HG02588 (cell line): ENCODE results near the gene ACSL1.

ENCODE experiments used
- ATAC-seq: cut with Tn5 transposase; IDR thresholded peaks from one replicate; pipeline ENCODE4 v1.9.1; 2021; ENCODE audit warnings: mild to moderate bottlenecking, moderate library complexity; ENCODE audit not compliant: unreplicated experiment

ACSL1 gene, protein sequence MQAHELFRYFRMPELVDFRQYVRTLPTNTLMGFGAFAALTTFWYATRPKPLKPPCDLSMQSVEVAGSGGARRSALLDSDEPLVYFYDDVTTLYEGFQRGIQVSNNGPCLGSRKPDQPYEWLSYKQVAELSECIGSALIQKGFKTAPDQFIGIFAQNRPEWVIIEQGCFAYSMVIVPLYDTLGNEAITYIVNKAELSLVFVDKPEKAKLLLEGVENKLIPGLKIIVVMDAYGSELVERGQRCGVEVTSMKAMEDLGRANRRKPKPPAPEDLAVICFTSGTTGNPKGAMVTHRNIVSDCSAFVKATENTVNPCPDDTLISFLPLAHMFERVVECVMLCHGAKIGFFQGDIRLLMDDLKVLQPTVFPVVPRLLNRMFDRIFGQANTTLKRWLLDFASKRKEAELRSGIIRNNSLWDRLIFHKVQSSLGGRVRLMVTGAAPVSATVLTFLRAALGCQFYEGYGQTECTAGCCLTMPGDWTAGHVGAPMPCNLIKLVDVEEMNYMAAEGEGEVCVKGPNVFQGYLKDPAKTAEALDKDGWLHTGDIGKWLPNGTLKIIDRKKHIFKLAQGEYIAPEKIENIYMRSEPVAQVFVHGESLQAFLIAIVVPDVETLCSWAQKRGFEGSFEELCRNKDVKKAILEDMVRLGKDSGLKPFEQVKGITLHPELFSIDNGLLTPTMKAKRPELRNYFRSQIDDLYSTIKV

DNA sequence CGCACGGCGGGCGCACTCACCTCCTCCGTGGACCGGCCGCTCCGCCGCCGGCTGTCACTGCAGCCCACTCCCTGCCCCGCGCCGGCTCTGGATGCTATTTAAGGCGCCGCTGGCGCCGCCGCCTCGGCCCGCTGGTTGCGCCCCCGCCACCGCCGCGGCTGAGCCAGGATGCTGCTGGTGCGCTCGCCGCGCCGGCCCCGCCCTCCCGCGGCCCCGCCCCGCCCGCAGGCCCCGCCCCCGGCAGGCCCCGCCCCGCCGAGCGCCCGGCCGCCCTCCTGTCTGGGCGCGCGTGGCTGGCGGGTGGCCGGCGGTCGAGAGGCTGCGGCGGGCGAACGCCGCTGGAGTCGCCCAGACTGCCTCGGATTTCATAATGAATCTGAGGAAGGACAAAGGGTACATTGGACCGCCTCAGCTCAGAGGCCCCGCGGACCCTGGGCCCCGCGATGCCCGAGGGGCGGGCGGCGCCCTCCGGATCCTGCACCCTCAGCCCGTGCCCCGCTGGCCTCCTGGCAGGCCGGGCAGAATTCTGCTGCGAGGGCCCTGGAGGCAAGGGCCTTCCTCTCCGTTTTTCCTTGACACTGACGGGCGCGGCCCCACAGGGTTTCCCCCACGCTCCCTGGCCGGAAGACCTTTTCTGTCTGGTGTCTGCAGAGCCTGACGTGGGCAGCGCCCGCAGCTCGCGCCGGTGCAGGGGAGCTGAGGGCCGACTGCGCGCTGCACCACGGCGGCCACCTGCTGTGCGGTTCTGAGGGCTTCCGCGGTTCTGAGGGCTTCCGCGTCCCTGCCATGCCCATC, at the start of gene ACSL1:
TSS of gene ACSL1 (minus strand) at position 73 of the 795 bp plus-strand sequence. CDS start 22,454 bp downstream, outside the sequence.
- ATAC-seq: peak; percentile 64

GRCh38 chr4:184873054-184873453, 47.3 kb upstream of the ACSL1 start:
- no peak for ATAC-seq

- ATAC-seq: no peak
Measured at GRCh38 chr4:184870718-184871117, 45.0 kb upstream of the ACSL1 start.

GRCh38 chr4:184868623-184869022, 42.9 kb upstream of the ACSL1 start:
- ATAC-seq: no peak

DNA sequence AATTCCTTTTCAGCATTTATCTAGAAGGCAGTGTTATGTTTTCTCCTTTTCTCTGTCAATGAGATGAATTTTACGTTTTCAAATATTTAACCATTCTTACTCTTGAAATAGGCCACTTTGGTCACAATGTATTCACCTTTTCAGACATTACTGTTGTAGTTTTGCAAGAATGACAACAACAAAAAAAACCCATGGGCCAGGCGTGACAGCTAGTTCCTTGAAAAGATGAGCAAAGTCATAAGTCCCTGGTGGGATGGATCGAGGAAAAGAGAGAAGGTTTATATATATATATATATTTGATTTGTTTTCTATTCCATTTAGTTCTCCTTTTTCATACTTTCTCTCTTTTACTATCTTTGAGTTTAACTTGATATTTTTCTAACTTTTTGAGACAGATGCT, 38.1 kb upstream of the ACSL1 start:
- no peak for ATAC-seq

GRCh38 chr4:184861047-184861446, 35.3 kb upstream of the ACSL1 start:
- ATAC-seq: no peak

- ATAC-seq: peak; percentile 69
Measured at GRCh38 chr4:184860018-184860779, 34.4 kb upstream of the ACSL1 start.

GRCh38 chr4:184857441-184858121, 31.8 kb upstream of the ACSL1 start:
- ATAC-seq: no peak

DNA sequence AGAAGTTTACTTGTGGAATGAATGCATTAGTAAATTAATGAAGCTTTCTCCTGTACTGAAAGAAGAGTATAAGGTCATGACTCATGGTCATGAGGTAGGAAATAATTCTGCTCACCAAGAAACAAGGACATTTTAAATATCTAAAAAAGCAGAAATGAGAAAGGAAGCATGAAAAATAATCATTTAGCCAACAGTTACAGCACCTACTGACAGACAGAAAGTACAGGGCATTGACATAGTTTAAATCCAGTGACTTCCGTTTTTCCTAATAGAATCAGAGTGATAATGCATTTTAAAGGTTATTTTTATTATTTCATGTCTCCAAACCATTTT, 30.5 kb upstream of the ACSL1 start:
- no peak for ATAC-seq

DNA sequence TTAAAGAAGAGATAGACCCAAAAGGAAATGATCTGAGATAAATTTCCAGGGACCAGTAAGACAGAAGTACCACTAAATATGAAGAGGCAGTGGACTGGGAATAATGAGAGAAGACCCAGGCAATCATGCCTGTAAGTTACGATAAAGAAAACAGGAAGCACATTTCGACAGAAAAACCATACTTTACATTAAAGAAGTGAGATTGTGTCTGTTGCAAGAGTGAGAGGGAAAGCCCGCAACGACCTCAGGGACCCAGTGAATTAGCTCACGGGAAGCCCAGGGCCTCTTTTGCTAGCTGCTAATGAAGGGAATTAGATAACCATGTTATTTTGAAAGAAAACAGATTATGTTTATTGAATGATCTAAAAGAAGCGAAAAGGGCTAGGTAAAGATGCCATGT, 28.9 kb upstream of the ACSL1 start:
- ATAC-seq: peak; percentile 23

- no peak for ATAC-seq
Measured at GRCh38 chr4:184853436-184853835, 27.7 kb upstream of the ACSL1 start.

GRCh38 chr4:184851886-184852285, 26.1 kb upstream of the ACSL1 start:
- no peak for ATAC-seq

DNA sequence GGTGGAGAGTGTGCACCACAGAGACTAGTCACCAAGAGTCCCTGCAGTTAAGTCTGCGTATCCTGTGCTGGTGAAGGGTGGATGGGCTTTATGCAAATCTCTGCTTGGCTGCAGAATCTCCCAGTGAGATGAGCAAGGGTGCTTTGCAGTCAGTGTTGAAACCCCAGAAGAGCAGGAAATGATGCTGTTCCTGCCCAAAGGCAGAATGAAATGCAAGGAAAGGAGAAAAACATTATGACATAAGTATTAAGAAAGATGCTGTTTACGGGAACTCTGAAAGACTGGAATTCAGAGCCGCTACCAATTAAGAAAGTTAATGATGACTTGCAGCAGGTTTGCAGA, 25.4 kb upstream of the ACSL1 start:
- ATAC-seq: peak; percentile 71

GRCh38 chr4:184850431-184851199, 24.8 kb upstream of the ACSL1 start:
- peak; percentile 41 for ATAC-seq

DNA sequence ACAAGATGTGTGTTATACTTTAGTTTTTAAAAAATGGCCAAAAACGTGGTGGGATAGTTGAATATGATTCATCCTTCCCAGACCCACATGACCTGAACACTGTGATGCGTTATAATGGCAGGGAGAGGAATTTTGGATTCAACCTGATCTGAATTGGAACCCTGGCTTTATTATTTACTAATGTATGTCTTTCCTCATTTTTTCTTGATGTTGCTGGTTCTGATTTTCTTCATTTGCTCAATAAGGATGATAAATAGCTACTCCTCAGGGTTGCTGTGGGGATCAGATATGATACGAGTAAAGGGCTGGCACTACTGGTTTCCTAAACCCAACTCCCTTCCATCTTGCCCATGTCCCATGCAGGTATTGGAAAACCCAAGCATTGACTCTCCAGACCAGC, 24.2 kb upstream of the ACSL1 start:
- no peak for ATAC-seq

DNA sequence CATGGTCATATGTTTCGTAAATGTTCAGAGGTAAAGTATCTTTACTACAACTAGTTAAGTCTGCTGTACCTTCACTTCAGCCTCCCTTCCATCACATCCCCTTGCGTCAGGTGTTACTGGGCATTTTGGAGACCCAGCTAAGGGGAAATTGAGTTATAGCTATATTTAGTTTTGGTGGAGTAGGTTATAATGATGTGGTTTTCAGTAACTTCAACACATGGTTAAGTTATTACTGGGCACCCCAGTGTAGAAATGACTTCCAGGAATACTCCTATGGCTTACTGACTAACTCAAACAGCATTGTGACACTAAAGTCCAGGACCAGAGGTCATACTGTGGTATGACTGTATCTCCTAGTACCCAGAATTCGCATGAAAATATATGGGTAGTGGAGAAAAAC, 23.4 kb upstream of the ACSL1 start:
- peak; percentile 36 for ATAC-seq

DNA sequence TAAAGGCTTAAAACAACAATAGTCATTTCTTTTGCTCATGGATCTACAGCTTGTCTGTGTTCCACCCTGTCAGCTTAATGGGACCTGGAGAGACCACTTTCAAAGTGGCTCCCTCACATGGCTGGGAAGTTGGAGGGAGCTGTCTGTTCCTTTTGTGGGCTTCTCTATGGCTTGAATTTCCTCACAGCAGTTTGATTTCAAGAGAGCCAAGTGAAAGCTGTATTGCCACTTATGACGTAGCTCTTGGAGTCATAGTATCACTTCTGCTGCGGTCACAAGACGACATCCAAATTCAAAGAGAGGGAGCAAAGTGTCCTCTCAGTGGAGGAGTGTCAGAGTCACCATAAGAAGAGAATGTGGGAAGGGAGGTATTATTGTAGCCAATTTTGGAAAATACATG, 22.7 kb upstream of the ACSL1 start:
- no peak for ATAC-seq

GRCh38 chr4:184846531-184846930, 20.8 kb upstream of the ACSL1 start:
- no peak for ATAC-seq

DNA sequence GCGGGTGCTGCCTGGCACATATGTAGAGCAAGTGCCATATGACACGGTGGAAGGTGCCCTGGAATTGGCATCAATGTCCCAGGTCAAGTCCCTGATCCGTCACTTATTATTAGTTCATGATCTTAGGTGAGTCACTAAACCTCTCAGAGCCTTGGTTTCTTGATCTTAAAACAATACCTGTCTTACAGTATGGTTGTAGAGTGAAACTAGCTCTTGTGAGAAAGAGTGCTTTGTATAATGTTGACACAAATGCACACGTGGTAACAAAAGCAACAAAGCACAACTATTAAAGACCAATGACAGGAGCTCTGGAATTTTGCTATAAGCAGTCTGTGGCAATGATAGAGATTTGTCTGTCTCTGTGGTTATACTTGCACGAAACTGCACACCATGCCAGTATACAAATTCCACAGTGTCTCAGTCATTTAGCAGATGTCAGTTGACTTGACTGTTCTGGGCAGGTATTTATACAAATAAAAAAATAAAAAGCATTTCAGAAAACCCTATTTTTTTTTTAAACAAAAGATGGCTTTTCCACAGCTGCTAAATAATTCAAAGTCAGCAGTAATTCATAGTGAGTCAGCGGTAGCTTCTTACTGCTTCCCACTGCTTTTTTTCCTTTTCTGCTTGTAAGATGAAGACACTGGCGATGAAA, 19.7 kb upstream of the ACSL1 start:
- no peak for ATAC-seq
